Urinary bladder (tissue), 4 donors: ENCODE measurements around the gene CD163. TPM values are rescaled to one million over a fixed set of nuclear protein-coding genes. Genes with fewer than 3 reads are reported as not detected.
"Not testable (repeated sequence)": the region's sequence is repeated elsewhere in the genome, so short reads cannot be mapped to it uniquely, and the experiment has no call there.

ENCODE experiments used
- DNase-seq: peaks from one replicate; pipeline ENCODE4 v3.0.0-alpha.2; 2015; ENCODE audit errors: extremely low spot score
- H3K27ac ChIP-seq: one replicate; pipeline ENCODE4 v1.5.1; 2013; ENCODE audit warnings: low read depth, mild to moderate bottlenecking, moderate library complexity
- H3K36me3 ChIP-seq: one replicate; pipeline ENCODE4 v1.6.1; 2013; ENCODE audit warnings: mild to moderate bottlenecking, moderate library complexity; ENCODE audit not compliant: insufficient read depth
- H3K4me1 ChIP-seq: one replicate; pipeline ENCODE4 v1.6.1; 2013; ENCODE audit warnings: mild to moderate bottlenecking, moderate library complexity; ENCODE audit not compliant: insufficient read depth
- H3K4me3 ChIP-seq: one replicate; pipeline ENCODE4 v1.5.1; 2013; ENCODE audit warnings: low read depth, low read length
- WGBS: extraction: QIAGEN DNeasy Blood & Tissue Kit; methylation state at CpG from one replicate; pipeline ENCODE4 v1.1.7; 2013; 5-methylcytosine and 5-hydroxymethylcytosine counted together
- polyA plus RNA-seq: library from polyadenylated mRNA; stranded (reverse); fragments of 200-250 nt; gene quantifications from one replicate; pipeline ENCODE4 v1.2.3, GENCODE V29; 2013
- total RNA-seq: library from RNA; depleted of rRNA; stranded (reverse); fragments of >200 nt; gene quantifications from one replicate; pipeline ENCODE4 v1.2.3, GENCODE V29; 2014
- donor health status: healthy with polysubstance abuse.
- donor health status: healthy.

Gene CD163
- total and polyA plus RNA-seq, 2 donors: 19.1 to 243 TPM

DNA sequence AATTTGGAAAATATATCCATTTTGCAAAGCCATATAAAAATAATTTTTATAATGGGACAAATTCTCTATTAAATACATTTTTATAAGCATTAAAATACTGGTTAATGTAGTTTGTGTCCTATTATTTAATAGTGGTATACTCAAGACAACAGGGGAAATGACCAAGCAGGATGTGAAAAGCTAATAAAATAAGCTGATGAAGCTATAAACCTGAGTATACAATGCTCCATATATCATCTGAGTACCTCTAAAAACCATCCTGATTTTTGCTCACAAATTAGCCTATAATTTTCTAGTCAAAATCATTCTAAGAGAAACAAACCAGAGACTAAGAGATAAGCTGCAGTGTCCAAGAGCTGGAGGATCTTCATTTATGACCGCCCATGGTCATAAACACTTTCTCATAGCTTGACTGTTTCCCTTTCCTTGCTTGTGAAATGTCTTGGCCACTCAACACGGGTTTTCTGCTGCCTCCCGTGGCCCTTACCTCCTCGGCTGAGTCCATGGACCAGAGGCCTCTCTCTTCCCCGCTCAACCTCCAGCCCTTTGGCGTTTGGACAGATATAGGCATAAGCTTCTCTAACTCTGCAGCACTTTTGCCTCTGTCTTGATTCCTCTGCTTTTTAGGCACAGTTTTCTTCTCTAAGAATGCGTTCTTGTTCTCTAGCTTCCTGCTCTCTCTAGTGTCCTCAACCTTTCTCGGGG lies 65.1 kb downstream of the CD163 start:
- 59% methylated on average over 8 of the region's 8 CpGs for WGBS
- H3K27ac ChIP-seq, DNase-seq, H3K36me3 ChIP-seq, H3K4me1 ChIP-seq, H3K4me3 ChIP-seq: not testable (repeated sequence)

DNA sequence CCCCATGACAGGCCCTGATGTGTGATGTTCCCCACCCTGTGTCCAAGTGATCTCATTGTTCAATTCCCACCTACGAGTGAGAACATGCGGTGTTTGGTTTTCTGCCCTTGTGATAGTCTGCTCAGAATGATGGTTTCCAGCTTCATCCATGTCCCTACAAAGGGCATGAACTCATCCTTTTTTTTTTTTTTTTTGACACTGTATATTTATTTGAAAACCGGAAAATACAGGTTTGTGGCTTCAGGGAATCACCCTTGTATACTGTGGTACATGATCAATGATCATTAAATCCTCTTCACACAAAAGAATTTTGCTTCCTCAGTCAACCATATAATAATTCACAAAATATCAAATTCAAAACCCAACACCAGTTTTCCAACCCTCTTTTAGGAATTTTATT lies 66.1 kb downstream of the CD163 start:
- H3K27ac ChIP-seq, DNase-seq, H3K4me1 ChIP-seq, H3K4me3 ChIP-seq, H3K36me3 ChIP-seq: not testable (repeated sequence)
- 91% methylated on average over 3 of the region's 3 CpGs for WGBS

DNA sequence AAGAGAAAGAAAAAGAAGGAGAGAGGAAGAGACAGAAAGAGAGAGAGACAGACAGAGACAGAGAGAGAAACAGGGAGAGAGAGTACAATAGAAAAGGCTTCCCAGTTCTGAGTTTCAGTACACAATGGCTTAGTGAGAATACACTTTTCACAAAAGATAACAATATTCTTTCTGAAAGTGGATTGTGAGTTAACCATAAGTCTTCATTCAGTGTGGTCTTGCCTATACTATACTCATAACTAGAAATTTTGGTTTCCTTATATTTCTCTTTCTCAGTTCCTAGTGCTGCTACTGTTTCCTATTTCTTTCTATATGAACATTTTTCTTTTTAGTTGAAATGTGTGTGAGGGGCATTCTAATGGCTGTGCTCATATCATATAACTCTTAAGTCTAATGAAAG lies 68.9 kb downstream of the CD163 start:
- no peak overlapping the region for H3K27ac ChIP-seq
- no peak overlapping the region for H3K4me3 ChIP-seq
- DNase-seq: no peak
- peaks cover 2% of the 10 kb centered on the region for H3K4me1 ChIP-seq
- no peaks in the 10 kb centered on the region for H3K36me3 ChIP-seq

DNA sequence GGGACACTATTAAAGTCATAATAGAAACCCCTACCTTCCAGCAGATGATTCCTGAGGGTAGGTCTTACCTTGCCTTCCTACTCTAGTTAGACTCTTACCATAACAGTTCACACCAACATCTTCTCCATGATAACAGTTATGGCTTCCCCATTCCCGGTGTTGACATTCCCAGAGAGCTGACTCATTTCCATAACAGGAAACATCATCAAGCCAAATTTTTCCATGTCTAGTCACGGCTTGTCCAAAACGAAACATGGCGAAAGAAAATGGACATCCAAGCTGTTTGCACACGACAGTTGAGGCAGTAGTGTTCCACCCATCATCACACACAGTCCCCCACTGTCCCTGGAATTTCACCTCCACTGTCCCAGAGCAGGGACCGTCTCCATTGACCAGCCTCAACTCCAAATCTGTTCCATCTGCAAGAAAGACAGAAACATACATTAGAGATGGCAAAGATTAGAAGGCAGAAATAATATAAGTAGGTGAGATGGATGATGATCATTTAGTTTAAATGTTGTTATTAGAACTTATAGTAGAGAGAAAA lies 70.2 kb downstream of the CD163 start:
- DNase-seq: no peak
- H3K27ac ChIP-seq: no peak overlapping the region
- peaks cover 2% of the 10 kb centered on the region for H3K4me1 ChIP-seq
- 73% methylated on average over 6 of the region's 6 CpGs for WGBS
- no peaks in the 10 kb centered on the region for H3K36me3 ChIP-seq
- no peak overlapping the region for H3K4me3 ChIP-seq

DNA sequence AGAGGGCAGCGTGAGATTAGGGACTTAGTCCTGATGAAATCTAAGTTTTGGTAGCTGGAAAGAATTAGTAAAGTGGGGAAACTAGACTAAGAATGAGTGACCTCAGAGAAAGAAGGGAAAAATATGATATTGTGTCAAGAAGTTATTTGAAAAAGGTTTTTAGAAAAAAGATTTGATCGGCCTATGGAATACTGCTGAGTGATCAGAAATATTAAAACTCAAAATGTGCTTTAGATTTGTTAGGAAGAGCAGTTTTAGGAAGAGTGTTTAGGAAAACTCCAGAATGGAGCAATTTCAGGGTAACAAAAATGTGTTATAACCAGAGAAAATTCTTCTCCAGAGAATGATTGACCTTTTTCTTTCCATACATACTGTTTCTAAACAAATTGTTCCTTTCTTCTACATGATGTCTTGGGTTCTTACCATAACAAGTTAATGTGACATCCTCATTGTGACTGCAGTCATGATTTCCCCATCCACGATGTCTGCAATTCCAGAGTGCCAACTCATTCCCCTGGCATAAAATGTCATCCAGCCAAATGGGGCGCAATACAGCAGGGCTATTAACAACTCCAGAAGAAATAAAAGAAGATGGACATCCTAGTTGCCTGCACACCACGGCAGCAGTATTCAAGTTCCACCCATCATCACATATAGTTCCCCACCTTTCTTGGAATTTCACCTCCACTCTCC lies 71.4 kb downstream of the CD163 start:
- Histone ChIP-seq H3K4me3 (no peak overlapping the region), H3K4me1 (peaks cover 2% of the 10 kb centered on the region), H3K36me3 (no peaks in the 10 kb centered on the region), H3K27ac (no peak overlapping the region)
- DNase-seq: no peak
- WGBS: 85% methylated on average over 5 of the region's 5 CpGs

Other genes starting within 250 kb of the CD163 start
- gene ACSM4, start 199.7 kb downstream of the CD163 start, total RNA-seq: not detected
- gene ACSM4, start 199.7 kb downstream of the CD163 start, polyA plus RNA-seq: not detected
- 7.3 TPM for gene CD163L1, start 59.6 kb downstream of the CD163 start, total RNA-seq
- gene CD163L1, start 59.6 kb downstream of the CD163 start, polyA plus RNA-seq: 1.5 TPM
- gene APOBEC1, start 162.1 kb upstream of the CD163 start, total RNA-seq: not detected
- gene APOBEC1, start 162.1 kb upstream of the CD163 start, polyA plus RNA-seq: not detected
- not detected for gene GDF3, start 192.0 kb upstream of the CD163 start, total RNA-seq
- 0.20 TPM for gene GDF3, start 192.0 kb upstream of the CD163 start, polyA plus RNA-seq
- gene DPPA3, start 207.7 kb upstream of the CD163 start, total RNA-seq: not detected
- gene DPPA3, start 207.7 kb upstream of the CD163 start, polyA plus RNA-seq: not detected
- gene CLEC4C, start 243.6 kb upstream of the CD163 start, total RNA-seq: not detected
- gene CLEC4C, start 243.6 kb upstream of the CD163 start, polyA plus RNA-seq: not detected